Skin epidermis (tissue), 12 donors: ENCODE results near the gene OR2T2.
"Not testable (repeated sequence)": the region's sequence is repeated elsewhere in the genome, so short reads cannot be mapped to it uniquely, and the experiment has no call there.

Experiments
- H3K27ac ChIP-seq, 21 experiments: fragments of 200-600 bp; sonication (generic) in 11 of 21; one replicate each; pipeline ENCODE4 v1.5.0; 2020; ENCODE audit warnings: mild to moderate bottlenecking in 3 of 21, inconsistent platforms in 2 of 21, moderate library complexity in 2 of 21
- H3K4me3 ChIP-seq, 7 experiments: fragments of 200-600 bp; sonication (generic) in 2 of 7; one replicate each; pipeline ENCODE4 v1.5.0; 2020; ENCODE audit warnings: inconsistent platforms in 2 of 7, mild to moderate bottlenecking in 2 of 7, moderate library complexity in 1 of 7

The OR2T2 gene, protein sequence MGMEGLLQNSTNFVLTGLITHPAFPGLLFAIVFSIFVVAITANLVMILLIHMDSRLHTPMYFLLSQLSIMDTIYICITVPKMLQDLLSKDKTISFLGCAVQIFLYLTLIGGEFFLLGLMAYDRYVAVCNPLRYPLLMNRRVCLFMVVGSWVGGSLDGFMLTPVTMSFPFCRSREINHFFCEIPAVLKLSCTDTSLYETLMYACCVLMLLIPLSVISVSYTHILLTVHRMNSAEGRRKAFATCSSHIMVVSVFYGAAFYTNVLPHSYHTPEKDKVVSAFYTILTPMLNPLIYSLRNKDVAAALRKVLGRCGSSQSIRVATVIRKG

DNA sequence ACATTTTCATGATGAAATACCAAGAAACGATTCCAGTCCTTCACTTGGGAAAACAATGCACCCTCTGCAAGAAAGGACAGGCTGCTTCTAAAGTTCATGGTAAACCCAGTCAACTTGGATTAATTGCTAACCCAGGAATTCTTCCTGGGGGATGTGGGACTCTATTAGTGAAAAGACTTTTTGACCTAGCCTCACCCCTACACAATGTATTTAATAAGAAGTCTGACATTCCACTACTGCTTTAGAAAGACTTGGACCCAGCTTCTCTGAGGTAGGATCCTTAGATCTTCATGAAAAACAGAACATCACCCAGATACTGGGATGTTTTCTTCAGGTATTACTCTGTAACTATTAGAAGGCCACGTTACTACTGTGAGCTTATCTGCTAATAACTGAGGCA, at the start of gene OR2T2:
TSS of gene OR2T2 (plus strand) at position 239 of the 400 bp plus-strand sequence. CDS start 7,161 bp downstream, outside the sequence.
- not testable (repeated sequence) for H3K4me3 ChIP-seq, H3K27ac ChIP-seq

DNA sequence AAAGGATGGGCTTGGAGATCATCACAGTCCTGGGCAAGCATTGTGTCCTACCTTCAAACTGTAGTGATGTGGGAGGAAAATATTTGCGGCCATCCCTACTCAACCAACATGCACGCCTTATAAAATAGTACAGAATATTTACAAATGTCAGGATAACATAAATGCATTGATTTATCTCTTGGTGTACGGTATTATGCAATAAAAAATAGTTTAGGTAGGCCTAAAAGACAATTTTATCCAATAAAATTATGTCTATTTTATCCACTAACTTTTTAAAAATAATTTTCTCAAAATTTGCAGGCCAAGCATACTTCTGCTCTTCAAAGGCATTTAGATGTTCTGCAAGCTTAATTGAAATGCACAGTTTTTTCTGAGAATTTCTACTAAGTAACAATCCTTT, 42.7 kb upstream of the OR2T2 start, which contains the start of gene OR2T1:
TSS of gene OR2T1 (plus strand) at position 301 of the 400 bp plus-strand sequence. CDS start 3,100 bp downstream, outside the sequence.
- no peak within 1 kb of the TSS for H3K27ac ChIP-seq
- no peak within 1 kb of the TSS for H3K4me3 ChIP-seq

DNA sequence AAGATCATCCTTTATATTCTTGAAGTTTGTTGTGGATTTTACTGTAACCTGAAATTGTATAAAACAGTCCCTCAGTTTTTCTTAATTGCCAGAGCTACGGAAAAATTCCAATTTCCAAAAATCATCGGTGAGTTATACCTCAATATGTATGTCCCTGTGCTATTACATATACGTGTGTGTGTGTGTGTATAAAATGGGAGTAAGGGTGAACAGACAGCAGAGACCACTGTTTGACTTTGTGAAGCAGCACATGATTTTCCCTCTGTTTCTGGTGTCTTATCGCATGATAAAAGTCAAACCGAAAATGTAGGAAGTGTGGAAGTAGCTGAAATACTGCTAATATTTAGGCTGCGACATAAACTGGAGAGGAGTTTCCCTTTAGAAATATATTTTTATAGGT, 41.4 kb upstream of the OR2T2 start:
- Histone ChIP-seq H3K4me3 (no peak overlapping the region), H3K27ac (no peak overlapping the region)

DNA sequence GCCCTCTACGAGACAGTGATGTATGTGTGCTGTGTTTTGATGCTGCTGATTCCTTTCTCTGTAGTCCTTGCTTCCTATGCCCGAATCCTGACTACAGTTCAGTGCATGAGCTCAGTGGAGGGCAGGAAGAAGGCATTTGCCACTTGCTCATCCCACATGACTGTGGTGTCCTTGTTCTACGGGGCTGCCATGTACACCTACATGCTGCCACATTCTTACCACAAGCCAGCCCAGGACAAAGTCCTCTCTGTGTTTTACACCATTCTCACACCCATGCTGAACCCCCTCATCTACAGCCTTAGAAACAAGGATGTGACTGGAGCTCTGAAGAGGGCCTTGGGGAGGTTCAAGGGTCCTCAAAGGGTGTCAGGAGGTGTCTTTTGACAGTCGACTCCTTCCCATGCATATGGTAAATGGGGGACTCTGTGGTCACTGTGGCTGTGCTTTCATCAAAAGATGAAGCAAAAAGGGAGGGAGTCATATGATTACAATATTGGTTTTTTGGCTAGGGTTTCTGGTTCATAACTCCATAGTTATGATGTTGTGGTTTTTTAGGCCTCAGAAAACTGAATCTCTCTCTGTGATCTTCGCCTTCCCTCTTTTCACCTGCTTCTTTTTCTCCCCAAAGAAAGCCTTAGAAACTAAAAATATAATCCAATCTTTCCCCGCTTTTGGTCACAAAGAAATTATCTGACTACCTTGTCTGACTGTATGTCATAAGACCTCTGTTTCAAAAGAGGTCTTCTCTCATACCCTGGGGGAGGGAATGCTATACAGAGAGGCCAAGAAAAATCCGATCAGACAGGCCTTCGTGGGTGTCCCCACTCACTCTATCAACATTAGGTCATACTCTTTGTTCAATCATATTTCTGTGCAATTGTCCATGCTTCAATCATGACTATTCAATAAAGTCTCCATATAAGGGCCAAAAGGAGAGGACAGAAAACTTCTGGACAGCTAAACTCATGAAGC, 38.4 kb upstream of the OR2T2 start:
- Histone ChIP-seq H3K27ac (no peak overlapping the region), H3K4me3 (no peak overlapping the region)

DNA sequence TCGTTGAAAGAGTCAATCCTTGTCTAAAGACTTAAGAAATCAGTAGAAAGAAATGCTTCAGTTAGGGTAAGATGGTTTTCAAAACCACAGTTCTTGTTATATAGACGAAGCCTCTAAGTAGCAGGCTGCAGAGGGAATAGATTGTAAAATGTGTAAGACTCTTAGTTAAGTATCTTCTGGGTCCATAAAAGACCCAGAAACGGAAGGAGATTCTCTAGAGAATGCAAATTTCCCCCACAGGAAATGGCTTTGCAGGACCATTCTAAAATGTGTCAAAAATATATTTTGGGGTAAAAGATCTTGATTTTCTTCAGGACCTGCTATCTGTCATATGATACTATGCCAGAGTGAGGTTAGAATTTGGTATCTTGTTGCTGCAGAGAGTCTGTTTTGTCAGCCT, 29.2 kb upstream of the OR2T2 start:
- Histone ChIP-seq H3K4me3 (no peak overlapping the region), H3K27ac (no peak overlapping the region)

DNA sequence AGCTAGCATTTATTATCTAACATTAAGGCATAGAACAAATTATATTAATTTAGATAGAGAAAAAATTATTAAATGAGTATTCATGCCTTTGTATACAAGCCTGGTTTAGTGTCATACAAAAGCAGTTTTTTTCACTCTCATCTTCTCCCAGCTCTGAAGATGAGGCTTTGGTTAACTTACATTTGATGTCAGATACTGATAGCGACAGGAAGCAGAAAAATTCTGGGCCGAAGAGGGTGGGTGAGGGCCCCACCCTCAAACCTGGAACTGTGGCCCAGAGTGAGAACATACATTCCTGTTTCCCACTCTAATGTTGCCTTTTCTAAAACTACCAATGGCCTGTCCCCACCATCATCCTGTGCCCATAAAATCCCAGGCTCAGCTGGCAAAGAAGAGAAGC, 27.6 kb upstream of the OR2T2 start:
- Histone ChIP-seq H3K27ac (no peak overlapping the region), H3K4me3 (no peak overlapping the region)

DNA sequence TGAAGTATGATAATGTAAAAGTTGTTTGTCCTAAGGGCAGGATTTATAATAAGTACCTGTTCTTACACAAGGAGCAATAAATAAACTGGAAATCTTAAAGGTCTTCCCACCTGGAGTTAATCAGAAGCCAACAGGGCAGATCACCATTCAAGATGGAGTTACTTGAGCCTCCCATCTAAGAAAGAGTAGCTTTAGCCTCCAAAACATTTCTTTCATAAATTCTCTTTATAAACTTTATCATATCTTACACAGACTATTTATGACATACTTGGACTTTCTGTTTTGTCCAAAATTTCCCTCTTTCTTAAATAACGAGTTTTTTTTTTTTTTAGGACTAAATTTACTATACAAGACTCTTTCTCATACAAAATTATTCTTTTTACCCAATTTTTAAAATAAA, 24.1 kb upstream of the OR2T2 start:
- no peak overlapping the region for H3K27ac ChIP-seq
- H3K4me3 ChIP-seq: no peak overlapping the region

DNA sequence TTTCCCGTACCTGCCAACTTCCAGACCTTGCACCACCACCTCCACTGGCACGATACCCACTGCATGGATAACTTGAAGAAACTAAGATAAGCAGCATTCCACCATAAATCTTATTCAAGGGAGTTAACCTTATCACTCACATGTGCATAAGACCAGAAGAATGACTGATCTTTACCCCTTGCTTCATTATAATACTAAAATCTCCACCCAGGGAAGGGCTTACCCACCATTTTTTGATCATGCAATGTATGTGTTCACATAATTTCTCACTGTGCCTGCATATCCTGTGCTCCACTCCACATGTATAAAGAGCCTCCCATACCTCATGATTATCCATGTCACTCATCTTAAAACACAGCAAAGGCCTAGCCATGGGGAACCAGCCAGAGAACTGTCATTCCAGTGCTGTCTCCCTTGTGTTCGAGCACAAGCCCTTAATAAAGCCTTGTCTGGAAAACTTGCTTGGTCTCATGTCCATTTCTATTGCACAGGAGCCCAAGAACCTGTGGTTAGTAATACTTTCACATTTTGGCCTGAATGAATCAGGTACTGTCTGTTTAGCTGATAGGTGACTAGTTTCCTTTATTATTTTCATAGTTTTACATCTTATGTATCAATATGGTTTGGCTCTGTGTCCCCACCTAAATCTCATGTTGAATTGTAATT, 17.8 kb upstream of the OR2T2 start:
- H3K27ac ChIP-seq: not testable (repeated sequence)

DNA sequence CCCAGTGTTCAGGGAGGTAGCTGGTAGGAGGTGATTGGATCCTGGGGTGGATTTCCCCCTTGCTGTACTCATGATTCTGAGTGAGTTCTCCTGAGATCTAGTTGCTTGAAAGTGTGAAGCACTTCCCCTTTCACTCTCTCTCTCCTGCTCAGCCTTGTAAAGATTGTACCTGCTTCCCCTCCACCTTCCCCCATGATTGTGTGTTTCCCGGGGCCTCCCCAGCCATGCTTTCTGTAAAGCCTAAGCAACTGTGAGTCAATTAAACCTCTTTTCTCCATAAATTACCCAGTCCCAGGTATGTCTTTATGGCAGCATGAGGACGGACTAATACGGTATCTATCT, 17.3 kb upstream of the OR2T2 start:
- H3K4me3 ChIP-seq, H3K27ac ChIP-seq: not testable (repeated sequence)

More for the DNA sequence above, 17.8 kb upstream of the OR2T2 start:
- not testable (repeated sequence) for H3K4me3 ChIP-seq

DNA sequence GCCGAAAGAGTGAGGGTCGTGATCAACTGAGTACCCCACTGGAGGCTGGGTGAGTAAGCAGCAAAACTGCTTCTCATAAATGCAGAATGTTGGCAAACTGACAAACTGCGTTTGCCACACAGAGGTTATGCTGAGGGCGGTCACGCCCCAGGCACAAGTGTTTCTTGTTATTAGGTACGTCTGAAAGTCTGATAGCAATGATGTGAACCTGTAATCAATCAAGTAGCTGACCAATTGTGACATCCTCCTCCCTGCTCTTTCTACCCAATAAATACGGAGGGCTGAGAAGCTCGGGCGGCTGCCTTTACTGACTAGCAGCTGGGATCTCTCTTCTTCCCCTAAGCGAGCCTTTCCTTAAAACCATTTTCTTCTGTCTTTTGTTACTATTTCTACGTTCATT, 13.8 kb upstream of the OR2T2 start:
- H3K27ac ChIP-seq, H3K4me3 ChIP-seq: not testable (repeated sequence)

DNA sequence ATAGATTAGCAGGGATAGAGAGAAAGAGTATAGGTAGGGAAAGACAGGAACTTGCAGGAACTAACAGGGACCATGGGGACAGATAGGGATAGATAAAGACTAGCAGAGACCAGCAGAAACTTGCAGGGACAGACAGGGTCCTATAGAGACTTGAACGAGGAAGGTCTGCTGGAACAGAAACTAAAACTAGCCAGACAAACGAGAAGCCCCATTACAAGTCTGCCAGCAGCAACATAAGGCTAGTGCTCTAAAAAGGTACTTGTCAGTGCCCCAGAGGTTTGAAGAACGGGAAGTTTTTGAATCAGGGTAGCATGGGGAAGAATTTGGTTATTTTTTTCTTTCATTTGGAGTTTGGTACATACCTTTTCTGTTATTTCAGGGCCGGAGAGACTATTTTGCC, 13.2 kb upstream of the OR2T2 start:
- not testable (repeated sequence) for H3K27ac ChIP-seq, H3K4me3 ChIP-seq

DNA sequence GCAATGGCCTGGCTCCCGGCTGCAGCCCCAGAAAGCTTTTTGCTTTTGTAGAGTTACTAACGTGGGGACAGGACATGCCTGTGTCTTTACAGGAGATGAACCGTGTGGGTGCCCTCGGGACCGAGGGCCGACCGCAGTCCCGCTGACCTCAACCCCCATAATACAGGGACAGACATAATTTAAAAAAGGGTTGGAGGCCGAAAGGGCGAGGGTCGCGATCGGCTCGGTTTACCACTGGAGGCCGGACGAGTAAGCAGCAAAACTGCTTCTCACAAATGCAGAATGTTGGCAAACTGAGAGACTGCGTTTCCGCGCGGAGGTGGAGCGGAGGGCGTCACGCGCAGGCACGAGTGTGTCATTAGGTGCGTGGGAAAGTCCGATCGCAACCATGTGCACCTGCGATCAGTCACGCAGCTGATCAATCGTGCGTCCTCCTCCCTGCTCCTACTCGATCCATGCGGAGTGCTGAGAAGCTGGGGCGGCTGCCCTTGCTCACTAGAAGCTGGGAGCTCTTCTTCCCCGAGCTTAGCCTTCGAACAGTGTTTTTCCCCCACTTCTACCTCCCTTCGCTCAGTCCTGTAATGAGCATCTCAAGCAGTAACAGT, 11.5 kb upstream of the OR2T2 start:
- not testable (repeated sequence) for H3K4me3 ChIP-seq, H3K27ac ChIP-seq

DNA sequence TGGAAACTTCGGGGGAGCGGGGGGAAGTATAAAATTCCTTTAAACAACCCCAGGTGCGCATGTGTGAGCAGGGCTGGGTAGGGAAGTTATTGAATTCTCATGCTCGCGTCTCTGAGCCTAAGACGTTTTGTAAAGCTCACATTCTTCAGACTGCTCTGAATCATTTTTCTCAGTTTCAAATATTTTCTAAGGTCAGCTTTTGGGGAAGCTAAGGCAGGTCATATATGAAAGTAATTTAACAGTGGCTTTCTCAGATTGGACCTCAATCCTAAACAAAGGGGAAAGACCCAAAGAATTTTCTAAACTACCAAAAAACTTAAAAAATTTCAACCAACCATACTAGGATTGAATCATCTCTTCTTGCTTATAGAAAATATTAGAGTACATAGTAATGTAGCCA, 10.5 kb upstream of the OR2T2 start:
- not testable (repeated sequence) for H3K4me3 ChIP-seq, H3K27ac ChIP-seq

DNA sequence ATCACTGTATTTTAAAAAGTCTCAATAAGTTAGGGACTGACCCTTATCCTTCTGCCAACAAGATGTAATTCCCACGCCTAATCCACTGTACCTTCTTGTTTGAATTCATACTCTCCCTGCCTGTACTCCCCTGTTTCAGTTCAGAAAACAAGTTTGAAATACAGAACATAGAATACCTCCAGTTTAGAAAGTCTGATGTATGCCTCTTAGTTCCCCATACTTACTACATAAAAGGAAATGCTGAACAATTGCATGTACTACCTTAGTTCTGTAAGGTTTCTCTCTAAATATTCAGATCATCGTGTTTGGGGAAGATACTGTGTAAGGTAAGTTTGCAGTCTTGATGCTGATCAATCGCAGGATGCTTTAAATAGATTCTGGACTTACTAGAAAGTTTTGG, 9.1 kb upstream of the OR2T2 start:
- H3K4me3 ChIP-seq: not testable (repeated sequence)

DNA sequence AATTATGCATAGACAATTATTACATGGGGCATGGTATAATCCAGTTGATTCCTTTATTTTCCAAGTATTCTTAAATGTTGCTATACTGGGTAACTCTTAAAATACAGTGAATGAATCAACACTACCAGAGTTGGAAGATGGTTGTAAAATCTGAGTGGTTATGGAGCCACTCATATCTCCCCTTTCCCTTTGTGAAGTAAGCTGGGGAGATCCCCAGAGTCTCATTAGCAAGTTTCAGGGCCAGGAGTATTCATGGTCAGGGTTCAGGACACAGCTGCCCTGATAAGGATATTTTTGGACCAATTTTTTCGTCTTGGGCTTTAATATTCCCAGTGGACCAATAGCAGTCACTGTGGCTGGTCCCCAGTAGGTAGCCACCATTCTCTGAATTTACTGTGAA, 6.8 kb upstream of the OR2T2 start:
- H3K27ac ChIP-seq, H3K4me3 ChIP-seq: not testable (repeated sequence)

More for the DNA sequence above, 9.1 kb upstream of the OR2T2 start:
- H3K27ac ChIP-seq: not testable (repeated sequence)

DNA sequence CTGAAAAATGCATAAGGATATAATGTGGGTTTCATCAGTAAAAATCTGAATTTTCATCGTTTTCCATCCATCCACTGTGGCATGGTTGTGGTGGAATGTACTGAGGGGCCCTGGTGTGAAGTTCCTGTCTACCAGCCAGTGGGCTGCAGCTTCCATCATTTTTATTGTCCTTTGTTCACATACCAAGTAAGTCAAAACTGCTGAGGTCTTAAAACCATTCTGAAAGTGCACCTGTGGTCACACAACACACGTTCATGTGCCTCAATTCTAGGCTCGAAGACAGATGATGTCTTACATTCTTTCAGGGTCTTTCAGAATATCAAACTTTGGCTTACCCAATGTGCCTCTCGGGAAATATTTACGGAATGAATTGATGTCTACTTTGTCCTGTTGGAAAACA, 6.2 kb upstream of the OR2T2 start:
- H3K4me3 ChIP-seq, H3K27ac ChIP-seq: not testable (repeated sequence)

DNA sequence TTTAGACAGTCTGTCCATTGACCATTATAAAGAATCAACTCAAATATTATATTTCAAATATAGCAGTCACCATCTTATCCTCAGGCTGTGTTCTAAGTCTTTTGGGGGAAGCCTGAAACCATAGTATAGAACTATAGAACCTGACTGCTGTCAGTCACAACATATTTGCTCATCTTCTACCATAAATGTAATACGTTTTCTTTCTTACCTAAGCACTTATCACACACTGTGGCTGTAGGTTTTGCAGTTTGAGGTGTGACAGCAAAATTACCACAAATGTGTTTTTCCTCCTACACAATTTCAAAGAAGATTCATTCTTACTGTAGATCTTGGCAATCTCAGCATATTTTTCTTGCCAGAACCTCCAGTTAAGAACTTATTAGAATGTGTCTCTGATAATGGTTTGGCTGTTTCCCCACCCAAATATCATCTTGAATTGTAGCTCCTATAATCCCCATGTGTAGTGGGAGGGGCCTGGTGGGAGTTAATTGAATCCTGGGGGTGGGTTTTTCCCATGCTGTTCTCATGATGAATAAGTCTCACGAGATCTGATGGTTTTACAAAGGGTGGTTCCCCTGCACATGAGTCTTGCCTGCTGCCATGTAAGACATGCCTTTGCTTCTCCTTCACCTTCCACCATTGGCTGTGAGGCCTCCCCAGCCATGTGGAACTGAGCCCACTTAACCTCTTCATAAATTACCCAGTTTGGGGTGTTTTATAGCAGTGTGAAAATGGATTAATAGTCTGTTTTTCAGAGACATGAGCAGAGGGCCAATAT, 2.7 kb upstream of the OR2T2 start:
- not testable (repeated sequence) for H3K4me3 ChIP-seq, H3K27ac ChIP-seq

DNA sequence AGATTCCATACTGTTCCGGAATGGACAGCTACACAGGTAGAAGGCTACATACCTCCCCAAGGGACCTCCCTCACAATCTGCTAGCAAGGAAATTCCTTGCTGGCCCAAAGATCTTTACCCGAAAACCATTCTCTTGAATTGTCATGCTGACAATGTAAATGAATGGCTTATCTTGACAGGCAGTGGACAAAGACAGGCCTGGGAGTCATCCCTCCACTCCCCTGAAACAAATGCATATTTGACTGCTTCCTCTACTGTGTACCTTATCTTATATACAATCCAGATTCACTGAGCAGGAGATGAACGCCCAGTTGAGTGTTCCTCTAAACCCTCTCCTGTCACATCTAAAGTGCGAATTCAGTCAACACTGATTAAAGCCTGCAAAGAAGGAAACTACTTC, 834 bp upstream of the OR2T2 start:
- not testable (repeated sequence) for H3K27ac ChIP-seq

DNA sequence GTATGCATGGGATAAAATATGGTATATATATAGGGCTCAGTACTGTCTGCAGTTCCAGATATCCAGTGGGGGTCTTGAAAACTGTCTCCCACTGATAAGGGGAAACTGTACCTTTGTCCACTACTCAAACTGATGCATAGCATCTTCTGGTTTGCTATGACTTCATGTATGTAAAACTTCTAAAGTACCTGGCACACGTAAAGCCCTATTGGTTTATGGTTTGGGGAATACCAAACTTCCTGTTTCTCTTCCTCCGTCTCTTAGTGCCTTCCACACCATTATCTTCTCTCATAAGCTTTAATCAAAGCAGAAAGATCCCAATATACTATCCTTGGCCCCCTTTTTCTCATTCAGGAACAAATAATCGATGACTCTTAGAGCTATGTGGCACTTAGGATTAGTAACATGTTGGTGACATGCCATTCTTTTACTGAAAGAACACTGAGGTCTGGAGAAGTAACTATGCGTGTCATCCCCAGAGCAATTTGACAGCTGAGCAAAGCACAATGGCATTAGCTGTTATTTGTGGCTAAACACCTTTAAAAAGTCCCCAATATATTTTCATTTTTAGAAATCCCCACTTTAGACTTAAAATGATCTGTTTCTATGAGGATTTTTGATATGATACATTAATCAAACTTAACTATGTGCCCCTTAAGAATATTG, 3.1 kb downstream of the OR2T2 start:
- H3K27ac ChIP-seq, H3K4me3 ChIP-seq: not testable (repeated sequence)

More for the DNA sequence above, 834 bp upstream of the OR2T2 start:
- not testable (repeated sequence) for H3K4me3 ChIP-seq
